DMS 273 (cell line): ENCODE measurements around the gene POGLUT2.
"Not testable (repeated sequence)": the region's sequence is repeated elsewhere in the genome, so short reads cannot be mapped to it uniquely, and the experiment has no call there.

Experiments used
- DNase-seq: peaks from one replicate; lab custom pipeline; 2025; ENCODE audit not compliant: unreplicated experiment; lab: John Stamatoyannopoulos, UW

POGLUT2 gene

GRCh38 chr13:102807699-102808098, 8.9 kb upstream of the POGLUT2 start:
- no peak for DNase-seq

DNA sequence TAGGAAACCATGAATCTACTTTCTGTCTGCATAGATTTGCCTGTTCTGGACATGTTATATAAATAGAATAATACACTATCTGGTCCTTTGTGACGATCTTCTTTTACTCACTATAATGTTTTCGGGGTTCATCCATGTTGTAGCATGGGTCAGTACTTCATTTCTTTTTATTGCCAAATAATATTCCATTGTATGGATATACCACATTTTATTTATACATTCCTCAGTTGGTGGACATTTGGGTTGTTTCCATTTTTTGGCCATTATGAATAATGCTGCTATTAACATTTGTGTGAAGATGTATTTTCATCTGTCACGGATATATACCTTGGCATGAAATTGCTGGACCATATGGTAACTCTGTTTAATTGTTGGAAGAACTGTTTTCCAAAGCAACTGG, 6.9 kb upstream of the POGLUT2 start:
- DNase-seq: no peak

DNA sequence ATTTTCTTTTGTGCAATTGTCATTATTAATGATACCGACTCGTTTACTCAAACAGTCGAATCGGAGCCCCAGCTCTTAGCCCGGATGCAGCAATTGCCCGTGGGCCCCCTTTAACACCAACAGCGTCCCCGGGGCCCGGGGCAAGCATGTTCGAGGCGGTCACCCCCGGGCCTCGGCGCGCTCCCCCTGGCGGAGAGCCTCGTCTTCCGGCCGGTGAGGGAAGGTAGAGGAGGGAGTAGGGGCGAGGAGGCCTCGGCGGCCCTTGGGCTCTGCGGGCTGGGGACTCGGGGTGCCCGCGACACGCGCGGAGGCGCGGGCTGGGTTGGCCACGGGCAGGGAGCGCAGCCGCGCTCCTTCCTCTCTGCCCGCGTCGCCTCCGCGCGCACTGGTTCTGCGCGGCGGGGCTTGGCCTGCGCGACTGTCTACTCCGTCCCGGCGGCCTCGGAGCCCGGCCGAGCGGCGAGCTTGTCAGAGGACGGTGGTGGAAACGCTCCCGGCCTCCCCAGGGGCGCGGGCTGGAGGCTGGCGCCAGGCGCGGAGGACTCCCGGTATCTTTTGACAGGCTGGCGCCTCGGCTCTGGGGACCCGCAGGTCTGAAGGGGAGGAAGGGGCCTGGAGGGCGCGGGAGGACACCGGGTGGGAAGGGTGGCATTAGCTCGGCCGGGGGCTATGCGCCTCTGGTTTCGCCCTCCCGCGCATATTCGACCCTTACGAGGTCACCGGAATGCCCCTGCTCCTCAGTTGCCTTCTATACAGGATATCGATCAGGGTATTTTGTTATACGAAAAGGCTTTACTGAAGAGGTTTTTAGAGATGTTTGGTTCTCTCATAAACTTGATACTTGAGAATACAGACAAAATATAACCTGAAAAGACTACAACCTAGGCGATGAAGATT, 1.6 kb upstream of the POGLUT2 start:
- DNase-seq: peak; percentile 88

- peak; percentile 78 for DNase-seq
Observed at GRCh38 chr13:102799426-102800144, 809 bp upstream of the POGLUT2 start.

GRCh38 chr13:102793611-102794355, 5.0 kb downstream of the POGLUT2 start:
- DNase-seq: no peak

DNA sequence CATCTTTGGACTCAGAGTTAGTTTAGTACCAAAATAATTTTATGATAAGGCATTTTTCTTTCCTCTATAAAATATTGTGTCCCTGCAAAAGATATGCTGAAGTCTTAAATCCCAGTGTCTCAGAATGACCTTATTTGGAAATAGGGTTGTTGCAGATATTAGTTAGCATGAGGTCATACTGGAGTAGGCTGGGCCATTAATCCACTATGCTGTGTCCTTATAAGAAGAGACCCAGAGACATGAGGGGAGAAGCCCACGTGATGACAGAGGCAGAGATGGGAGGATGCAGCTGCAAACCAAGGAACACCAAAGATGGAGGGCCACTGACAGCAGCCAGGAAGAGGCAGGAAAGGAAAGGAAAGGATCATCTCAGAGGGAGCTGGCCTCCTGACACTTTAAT, 6.4 kb downstream of the POGLUT2 start:
- no peak for DNase-seq

GRCh38 chr13:102788683-102789082, 10.1 kb downstream of the POGLUT2 start:
- no peak for DNase-seq

GRCh38 chr13:102784483-102784882, 14.3 kb downstream of the POGLUT2 start:
- no peak for DNase-seq

DNA sequence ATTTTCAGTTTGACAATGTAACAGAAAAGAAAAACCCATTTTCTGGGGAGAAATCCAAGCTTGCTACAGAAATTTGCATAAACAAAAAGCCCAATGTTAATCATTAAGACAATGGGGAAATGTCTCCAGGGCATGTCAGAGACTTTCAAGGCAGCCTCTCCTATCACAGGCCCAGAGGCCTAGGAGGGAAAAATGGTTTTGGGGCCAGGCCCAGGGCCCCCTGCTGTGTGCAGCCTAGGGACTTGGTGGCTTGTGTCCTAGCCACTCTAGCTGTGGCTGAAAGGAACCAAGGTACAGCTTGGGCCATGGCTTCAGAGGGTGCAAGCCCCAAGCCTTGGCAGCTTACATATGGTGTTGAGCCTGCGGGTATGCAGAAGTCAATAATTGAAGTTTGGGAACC, 17.2 kb downstream of the POGLUT2 start:
- DNase-seq: no peak

DNA sequence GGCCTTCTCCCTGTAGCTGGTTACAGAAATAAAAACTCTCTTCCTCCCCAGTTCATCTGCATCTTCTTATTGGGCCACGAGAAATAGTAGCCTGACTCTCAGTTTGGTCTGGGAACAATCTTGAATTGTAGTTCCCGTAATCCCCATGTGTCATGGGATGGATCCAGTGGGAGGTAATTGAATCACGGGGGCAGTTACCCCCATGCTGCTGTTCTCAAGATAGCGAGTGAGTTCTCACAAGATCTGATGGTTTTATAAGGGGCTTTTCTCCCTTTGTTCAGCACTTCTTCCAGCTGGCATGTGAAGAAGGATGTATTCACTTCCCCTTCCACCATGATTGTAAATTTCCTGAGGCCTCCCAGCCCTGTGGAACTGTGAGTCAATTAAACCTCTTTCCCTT, 18.1 kb downstream of the POGLUT2 start:
- DNase-seq: not testable (repeated sequence)

DNA sequence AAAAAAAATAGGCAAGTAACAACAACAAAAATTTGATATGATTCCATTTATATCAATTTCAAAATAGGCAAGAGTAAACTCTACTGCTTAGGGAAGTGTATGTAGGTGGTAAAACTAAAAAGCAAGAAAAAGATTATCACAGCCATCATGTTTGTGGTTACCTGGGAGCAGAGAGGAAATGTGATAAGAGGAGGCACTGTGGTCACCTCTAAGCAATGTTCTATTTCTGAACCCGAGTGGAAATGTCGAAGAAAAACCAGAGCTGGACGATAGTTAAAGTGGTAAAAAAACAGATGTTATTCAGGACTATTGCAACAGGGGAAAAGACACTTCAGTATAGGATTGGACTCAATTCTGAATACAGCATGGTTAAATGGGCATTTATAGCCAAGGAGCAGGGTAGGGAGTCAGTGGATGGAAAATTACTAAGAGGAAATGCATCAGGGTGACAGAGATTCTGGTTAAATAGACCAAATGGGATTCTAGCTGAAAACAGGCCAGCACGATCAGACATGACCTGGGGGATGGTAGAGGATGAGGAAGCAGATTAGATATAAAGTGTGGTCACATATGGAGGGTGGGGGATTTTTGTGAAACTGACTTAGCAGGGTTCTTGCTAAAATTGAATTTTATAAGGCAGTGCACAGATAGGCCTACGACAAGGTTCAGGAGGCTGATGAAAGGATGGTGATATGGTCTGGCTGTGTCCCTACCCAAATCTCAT, 19.2 kb downstream of the POGLUT2 start:
- DNase-seq: no peak

DNA sequence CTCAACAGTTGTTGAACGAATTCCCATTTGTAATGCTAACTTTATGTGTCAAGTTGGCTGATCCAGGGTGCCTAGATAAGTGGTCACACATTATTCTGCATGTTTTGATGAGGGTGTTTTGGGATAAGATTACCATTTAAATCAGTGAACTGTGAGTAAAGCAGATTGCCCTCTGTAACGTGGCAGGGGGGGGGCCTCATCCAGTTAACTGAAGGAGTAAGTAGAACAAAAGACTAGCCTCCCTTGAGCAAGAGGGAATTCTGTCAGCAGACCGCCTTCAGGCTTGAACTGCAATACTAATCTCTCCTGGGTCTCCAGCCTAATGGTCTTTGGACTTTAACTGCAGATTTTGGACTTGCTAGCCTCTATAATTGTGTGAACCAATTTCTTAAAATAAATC, 21.0 kb downstream of the POGLUT2 start:
- no peak for DNase-seq

DNA sequence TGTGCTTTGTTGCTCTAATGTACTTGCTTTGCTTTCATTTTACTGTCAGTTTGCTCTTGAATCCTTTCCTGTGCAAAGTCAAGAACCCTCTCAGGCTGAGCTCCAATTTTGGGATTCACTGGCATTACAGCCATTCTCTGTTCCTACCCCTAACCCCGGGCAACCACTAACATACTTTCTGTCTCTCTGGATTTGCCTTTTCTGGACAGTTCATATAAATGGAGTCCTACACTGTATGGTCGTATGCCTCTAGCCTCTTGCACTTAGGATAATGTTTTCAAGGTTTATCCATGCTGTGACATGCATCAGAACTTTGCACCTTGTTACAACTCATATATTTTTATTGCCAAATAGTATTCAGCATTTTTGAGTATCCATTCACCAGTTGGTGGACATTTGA, 22.5 kb downstream of the POGLUT2 start:
- DNase-seq: no peak

GRCh38 chr13:102774591-102775520, 23.9 kb downstream of the POGLUT2 start:
- no peak for DNase-seq

GRCh38 chr13:102774214-102774568, 24.6 kb downstream of the POGLUT2 start:
- no peak for DNase-seq

DNA sequence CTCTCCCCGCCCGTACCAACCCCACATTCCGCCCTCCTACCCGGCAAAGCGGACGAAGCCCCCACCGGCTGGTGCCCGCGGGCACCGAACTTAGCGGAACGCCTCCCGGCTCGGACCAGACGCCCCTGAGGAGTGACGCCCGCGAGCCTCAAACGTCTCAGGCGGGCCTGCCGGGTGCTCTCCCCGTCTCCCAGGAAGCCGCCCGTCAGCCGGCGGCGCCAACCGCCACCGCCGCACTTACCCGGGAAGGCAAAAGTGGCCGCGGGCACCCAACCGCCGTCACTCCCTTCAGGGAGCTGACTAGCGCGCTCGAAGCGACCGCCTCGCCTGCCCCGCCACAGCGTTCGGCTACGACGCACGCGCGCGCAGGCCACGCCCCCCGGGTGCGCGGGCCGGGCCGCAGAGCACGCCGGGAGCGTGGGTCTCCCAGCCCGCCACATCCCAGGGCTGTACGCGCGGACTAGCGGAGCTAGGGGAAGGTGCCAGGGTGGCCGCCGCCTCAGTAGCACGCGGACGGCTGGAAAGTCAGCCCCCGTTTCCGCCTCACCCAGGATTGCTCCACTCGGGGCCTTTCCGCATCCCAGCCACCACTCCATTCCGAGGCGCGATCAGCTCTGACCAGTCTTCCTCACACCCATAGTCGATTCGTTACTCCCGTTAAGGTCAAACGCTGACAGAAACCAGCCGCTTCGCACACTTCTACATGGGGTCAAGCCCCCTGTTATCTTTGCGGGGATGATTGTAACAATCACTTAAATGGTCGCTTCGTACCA, 25.1 kb downstream of the POGLUT2 start, which contains the start of gene TEX30:
Gene TEX30 (minus strand): TSS at position 346 of the 773 bp plus-strand sequence. CDS start 3,760 bp downstream, outside the sequence.
- peak; percentile 91 for DNase-seq

- DNase-seq: no peak
Observed at GRCh38 chr13:102772042-102772425, 26.7 kb downstream of the POGLUT2 start.

- DNase-seq: no peak
Observed at GRCh38 chr13:102771298-102772041, 27.3 kb downstream of the POGLUT2 start.
